Mesenteric fat pad (tissue), 1 donor: Measurements from ENCODE around the gene MISP3. TPM values are rescaled to one million over a fixed set of nuclear protein-coding genes. Genes with fewer than 3 reads are reported as not detected.

Experiments
- DNase-seq: peaks from one replicate; pipeline ENCODE4 v3.0.0-alpha.2; 2020; ENCODE audit warnings: low spot score
- total RNA-seq: library from RNA; stranded (reverse); fragmentation: NEBNext Ultra II Directional; extraction: Animal tissue kit (Norgen Biotek cat#: 25700); gene quantifications from one replicate; pipeline ENCODE4 v1.2.1, GENCODE V29; 2021
- donor health status: DM: yes; HTN: yes; CAD: no.

Gene MISP3
- total RNA-seq, 1 donor from 2014 or later: 1.7 TPM

DNA sequence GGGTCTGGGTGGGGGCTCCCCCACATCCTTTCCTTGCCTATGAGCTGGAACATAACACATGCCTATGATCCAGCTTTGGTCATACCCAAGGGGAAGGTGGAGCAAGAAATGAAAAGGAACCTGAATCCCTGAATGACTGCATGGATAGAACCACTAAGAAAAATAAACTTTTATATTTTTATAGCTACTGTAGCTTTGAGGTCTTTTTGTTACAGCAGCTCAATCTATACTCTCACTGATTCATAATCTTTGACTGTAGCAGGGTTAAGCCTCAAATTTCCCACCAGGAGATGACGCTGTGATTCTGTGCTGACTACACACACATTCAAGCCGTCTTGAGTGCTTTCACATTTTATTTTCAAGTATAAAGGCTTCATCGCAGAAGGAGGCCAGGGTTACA lies 19.6 kb upstream of the MISP3 start:
- no peak for DNase-seq

GRCh38 chr19:14053500-14053899 lies 19.1 kb upstream of the MISP3 start:
- no peak for DNase-seq

DNA sequence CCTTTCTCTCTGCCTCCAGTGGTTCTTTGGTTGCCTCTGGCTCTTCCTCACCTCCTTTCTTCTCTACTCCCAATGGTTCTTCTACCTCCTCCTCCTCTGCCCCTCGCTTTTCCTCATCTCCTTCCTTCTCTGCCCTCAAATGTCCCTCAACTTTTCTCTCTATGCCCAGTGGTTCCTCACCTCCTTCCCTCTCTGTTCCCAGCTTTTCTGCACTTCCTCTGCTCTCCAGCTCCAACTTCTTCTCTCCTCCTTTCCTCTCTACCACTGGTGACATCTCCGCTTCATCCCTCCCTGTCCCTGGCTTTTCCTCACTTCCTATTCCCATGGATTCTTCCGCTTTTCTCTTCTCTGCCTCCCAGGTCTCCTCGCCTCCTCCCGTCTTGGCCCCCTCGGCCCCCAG lies 18.5 kb upstream of the MISP3 start:
- no peak for DNase-seq

DNA sequence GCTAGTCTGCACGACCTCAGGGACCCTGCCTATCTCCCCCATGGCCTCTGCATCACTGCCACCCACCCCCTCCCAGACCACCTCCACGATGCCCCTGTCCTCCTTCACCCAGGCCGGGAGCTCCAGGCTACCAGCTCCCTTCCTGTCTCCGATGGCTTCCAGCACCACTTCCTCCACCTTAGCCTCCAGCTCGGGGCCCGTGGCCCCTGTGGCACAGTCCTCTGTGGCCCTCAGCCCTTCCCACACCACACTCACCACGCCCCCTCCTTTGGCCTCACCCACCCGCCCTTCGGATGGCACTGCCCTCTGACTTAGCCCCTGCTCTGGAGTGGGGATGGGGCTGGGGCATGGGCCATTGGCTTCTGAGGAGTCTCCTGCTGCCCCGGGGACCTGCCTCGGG lies 17.9 kb upstream of the MISP3 start:
- no peak for DNase-seq

DNA sequence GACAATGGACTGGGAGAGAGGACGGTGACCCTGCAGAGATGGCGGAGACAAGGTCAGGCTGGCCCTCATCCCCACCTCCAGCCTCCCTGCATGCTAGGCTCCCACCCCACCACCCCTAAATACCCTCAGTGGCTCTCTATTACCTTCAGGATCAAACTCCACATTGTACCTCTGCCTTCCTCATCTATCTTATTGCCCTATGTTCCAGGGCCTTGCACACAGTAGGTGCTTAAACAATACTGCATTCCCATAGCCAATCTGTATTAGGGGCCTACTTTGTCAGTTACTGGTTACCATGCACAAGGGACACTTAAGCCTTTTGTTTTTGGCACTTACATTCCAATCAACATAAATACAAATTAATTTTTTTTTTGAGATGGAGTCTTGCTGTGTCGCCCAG lies 17.2 kb upstream of the MISP3 start:
- no peak for DNase-seq

DNA sequence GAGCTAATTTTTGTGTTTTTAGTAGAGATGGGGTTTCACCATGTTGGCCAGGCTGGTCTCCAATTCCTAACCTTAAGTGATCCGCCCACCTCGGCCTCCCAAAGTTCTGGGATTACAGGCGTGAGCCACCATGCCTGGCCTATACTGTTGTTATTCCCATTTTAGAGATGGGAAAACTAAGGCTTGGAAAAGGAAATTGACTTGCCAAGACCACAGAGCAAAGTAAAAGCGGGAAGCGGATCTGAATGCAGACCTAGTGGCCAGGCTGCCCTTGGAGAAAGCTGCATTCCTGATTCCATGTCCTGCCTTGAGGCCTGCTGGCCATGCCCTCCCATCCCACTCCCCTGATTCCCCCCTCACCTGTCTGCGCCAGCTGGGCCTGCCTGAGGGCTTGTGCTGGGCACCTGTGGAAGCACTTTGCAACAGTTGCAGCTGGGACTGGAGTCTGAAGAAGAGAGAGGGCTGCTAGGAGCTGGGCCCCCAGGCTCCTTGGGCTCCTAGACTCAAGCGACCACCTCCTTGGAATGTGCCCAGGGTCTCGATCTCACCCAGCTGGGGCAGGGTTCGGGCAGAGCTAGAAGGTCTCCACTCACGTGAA lies 16.4 kb upstream of the MISP3 start:
- no peak for DNase-seq

DNA sequence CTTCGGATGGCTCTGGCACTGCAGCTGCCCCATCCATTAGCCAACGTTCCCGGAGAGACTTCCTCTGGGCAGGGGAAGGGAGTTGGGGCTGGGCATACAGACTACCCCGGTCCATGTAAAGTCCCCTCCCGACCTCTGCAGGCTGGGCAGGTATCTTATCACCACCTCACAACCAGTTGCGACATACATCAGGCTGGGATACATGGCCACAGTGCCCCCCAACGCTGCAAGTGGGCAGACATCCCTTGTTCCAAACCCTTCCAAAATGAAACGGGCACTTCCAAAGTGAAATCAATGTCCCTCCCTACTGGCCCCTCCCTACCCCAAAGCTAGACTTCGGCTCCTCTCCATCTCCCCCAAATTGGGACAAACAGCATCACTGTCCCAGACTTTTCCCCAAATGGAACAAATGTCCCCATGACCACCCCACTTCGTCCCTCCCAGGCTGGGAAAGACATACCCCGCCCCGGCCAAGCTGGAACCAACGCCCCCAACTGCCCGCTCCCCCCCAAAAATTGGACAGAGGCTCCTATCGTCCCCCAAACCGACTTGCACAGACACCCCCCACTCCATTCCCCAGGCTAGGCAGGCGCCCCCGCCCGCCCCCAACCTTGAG lies 15.7 kb upstream of the MISP3 start:
- DNase-seq: no peak

GRCh38 chr19:14058182-14059092 lies 14.1 kb upstream of the MISP3 start:
- no peak for DNase-seq

GRCh38 chr19:14059093-14059480 lies 13.5 kb upstream of the MISP3 start:
- DNase-seq: no peak

- DNase-seq: no peak
Measured at GRCh38 chr19:14059652-14060155, 12.9 kb upstream of the MISP3 start.

DNA sequence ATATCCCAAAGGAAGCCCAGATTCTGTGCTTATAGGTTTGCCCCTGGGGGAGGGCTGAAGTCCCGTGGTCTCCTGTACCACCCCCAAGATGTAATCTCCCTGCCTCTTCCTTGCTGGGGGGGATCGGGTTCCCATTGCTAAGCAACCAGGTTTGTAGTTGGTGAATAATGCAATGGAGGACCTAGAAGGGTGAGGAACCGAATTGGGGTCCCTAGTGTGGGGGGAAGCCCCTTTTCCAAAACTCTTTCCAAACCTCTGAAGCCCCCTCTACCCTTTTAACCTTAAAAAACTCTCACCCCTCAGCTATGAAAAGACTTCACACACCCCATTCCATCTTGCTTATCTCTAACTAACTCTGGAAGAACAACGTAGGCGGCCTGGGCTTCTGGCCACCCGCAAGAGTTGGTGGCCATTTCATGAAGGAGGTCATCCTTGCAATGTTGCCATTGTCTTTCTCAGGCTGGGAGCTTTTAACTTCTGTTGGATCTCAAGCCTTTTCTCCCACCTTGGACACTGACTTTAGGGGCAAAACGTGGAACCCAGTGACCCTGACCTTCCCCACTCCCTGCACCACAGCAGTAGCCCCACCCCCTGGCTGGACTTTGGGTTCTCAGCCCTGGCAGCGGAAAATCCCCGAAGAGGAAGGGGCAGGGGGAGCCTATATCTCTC lies 11.4 kb upstream of the MISP3 start:
- no peak for DNase-seq

- no peak for DNase-seq
Measured at GRCh38 chr19:14061751-14062557, 10.6 kb upstream of the MISP3 start, which contains the start of gene PALM3. PALM3 (minus strand) TSS chr19:14062076; CDS start chr19:14061980, 96 bp downstream.

- no peak for DNase-seq
Measured at GRCh38 chr19:14062558-14062855, 10.1 kb upstream of the MISP3 start.

DNA sequence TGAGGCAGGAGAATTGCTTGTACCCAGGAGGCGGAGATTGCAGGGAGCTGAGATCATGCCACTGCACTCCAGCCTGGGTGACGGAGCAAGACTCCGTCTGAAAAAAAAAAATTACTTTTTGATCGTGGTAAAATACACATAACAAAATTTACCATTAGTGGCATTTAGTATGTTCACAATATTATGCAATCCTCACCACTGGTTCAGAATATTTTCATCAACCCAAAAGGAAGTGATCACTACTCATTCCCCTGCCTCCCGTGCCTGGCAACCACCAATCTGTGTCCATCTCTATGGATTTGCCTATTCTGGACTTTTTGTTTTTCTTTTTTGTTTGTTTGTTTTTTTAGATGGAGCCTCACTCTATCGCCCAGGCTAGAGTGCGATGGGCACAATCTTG lies 9.5 kb upstream of the MISP3 start:
- DNase-seq: no peak

DNA sequence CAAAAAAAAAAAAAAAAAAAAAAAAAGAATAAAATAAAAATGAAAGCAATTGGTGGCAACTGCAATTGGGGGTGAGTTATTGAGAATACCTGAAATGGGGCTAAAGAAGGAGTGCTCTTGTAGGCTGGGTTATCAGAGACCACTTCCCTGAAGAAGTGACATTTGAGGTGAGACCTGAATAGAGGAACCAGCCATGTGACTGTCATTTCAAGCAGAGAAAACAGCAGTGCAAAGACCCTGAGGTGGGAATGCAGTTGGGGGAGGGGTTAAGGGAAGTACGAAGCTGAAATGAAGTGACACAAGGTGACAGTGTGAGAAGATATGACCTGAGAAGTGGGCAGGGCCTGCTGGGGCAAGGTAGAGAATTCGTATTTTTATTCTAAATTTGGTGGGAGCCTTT lies 6.5 kb upstream of the MISP3 start:
- DNase-seq: no peak

DNA sequence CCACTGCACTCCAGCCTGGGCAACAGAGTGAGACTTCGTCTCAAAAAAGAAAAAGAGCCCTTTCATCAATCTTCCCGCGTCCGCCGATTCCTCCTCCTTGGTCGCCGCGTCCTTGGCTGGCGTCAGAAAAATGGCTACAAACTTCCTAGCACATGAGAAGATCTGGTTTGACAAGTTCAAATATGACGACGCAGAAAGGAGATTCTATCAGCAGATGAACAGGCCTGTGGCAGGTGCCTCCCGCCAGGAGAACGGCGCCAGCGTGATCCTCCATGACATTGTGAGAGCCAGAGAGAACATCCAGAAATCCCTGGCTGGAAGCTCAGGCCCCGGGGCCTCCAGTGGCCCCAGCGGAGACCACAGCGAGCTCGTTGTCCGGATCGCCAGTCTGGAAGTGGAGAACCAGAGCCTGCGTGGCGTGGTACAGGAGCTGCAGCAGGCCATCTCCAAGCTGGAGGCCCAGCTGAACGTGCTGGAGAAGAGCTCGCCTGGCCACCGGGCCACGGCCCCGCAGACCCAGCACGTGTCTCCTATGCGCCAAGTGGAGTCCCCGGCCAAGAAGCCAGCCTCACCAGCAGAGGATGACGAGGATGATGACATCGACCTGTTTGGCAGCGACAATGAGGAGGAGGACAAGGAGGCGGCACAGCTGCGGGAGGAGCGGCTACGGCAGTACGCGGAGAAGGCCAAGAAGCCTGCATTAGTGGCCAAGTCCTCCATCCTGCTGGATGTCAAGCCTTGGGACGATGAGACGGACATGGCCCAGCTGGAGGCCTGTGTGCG lies 2.1 kb upstream of the MISP3 start:
- no peak for DNase-seq

GRCh38 chr19:14073261-14073924 lies 807 bp downstream of the MISP3 start:
- DNase-seq: no peak

DNA sequence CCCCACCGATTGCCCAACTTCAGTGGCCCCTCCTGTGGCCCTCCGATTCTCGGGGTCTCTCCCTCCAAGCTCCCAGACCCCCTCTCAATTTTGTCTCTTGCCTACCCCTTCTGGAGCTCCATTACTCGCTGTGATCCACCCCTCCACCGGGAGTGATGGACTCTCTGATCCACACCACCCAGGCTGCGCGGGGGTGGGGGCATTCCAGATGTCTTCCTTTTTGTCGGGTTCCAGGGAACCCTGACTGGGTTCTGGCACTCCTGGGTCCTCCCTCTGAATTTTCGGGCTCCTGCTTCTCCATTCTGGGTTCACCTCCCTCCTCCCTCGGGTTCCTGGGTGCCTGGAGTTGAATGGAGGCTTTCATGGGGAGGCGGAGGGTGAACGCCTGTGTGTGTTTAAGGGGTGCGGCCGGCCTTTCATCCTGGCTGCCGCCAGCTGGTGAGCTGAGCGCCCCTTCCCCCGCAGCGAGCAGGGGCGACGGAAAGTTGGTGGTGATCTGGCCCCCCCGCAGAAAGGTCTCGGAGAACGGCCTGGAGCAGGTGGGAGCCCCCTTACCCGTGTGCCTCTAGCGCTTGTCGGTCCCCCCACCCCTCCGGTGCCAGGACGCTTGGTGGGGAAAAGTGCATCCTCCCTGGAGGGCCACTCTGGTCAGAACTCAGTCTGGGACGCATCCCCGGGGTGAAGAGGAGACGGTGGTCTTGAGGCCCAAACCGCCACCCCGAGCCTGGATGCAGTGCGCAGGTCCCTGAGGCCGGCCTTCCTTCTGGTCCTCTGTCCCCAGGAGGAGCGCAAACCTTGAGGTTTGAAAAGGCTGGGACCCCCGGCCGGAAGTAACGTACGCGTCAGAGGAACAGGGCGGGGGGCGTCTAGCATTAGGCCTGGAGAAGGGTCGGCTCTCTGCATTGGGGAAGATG lies 1.6 kb downstream of the MISP3 start:
- DNase-seq: no peak
